DND-41 (cell line): Measurements from ENCODE around the gene METAP1D.

Experiments
- ATAC-seq: fragments of 200-7000 bp; cut with Tn5 transposase; 3 replicates; pipeline ENCODE4 v1.9.1; 2021; ENCODE audit warnings: low read depth; ENCODE audit not compliant: insufficient read depth
- DNase-seq: peaks from one replicate; pipeline ENCODE4 v3.0.0-alpha.2; 2020
- H2AFZ ChIP-seq: 2 replicates; pipeline ENCODE4 v1.6.0; 2012; ENCODE audit warnings: low read depth, low read length
- H3K27ac ChIP-seq: 2 replicates; pipeline ENCODE4 v1.5.1; 2012; ENCODE audit warnings: low read length, inconsistent platforms
- H3K27me3 ChIP-seq: fragments of 200-600 bp; sonication (generic); 2 replicates; pipeline ENCODE4 v1.6.0; 2012; ENCODE audit warnings: low read length, mild to moderate bottlenecking, inconsistent platforms; ENCODE audit not compliant: insufficient read depth, poor library complexity
- H3K36me3 ChIP-seq: 2 replicates; pipeline ENCODE4 v1.5.1; 2012; ENCODE audit warnings: low read length, inconsistent platforms; ENCODE audit not compliant: insufficient read depth
- H3K4me1 ChIP-seq: 2 replicates; pipeline ENCODE4 v1.5.1; 2012; ENCODE audit warnings: mild to moderate bottlenecking, low read length; ENCODE audit not compliant: insufficient read depth
- H3K4me2 ChIP-seq: 2 replicates; pipeline ENCODE4 v1.6.0; 2012; ENCODE audit warnings: mild to moderate bottlenecking, moderate library complexity, low read length, inconsistent platforms; ENCODE audit not compliant: insufficient read depth
- H3K4me3 ChIP-seq, 2 experiments: fragments of 200-600 bp in 1 of 2; shearing (Covaris generic) in 1 of 2; 2 replicates each; pipeline ENCODE4 v1.5.1; 2012 to 2016; ENCODE audit warnings: inconsistent platforms in 2 of 2, low read length in 2 of 2, mild to moderate bottlenecking in 2 of 2, low read depth in 1 of 2, moderate library complexity in 1 of 2
- H3K79me2 ChIP-seq: 2 replicates; pipeline ENCODE4 v1.6.0; 2012; ENCODE audit warnings: low read length, inconsistent platforms; ENCODE audit not compliant: insufficient read depth
- H3K9ac ChIP-seq: 2 replicates; pipeline ENCODE4 v1.6.0; 2012; ENCODE audit warnings: low read depth, mild to moderate bottlenecking, inconsistent platforms, low read length, moderate library complexity
- H3K9me3 ChIP-seq: 2 replicates; pipeline ENCODE4 v1.5.1; 2012; ENCODE audit warnings: low read length, moderate library complexity, mild to moderate bottlenecking, inconsistent platforms; ENCODE audit not compliant: insufficient read depth, severe bottlenecking
- H4K20me1 ChIP-seq: 2 replicates; pipeline ENCODE4 v1.6.0; 2012; ENCODE audit warnings: low read length; ENCODE audit not compliant: insufficient read depth
- CTCF ChIP-seq: IDR thresholded peaks from 2 replicates; pipeline ENCODE4 v1.5.1; 2012; ENCODE audit warnings: borderline replicate concordance, low read length, moderate library complexity, mild to moderate bottlenecking; ENCODE audit not compliant: poor library complexity, severe bottlenecking; ENCODE audit errors: extremely low read depth
- EZH2 ChIP-seq: IDR thresholded peaks from 3 replicates; pipeline ENCODE4 v1.6.1; 2012; ENCODE audit warnings: borderline replicate concordance, low read depth, mild to moderate bottlenecking, moderate library complexity, low read length, inconsistent platforms; ENCODE audit not compliant: severe bottlenecking

The METAP1D gene

GRCh38 chr2:171985076-171985475 lies 14.7 kb upstream of the METAP1D start:
- DNase-seq (no peak), ATAC-seq (no peak)
- Histone ChIP-seq H3K4me1 (no peaks in the 10 kb centered on the region), H3K9me3 (no peaks in the 10 kb centered on the region), H3K79me2 (no peaks in the 10 kb centered on the region), H4K20me1 (no peaks in the 10 kb centered on the region), H3K36me3 (peaks cover 47% of the 10 kb centered on the region; the same call in 1 of the 2 replicates), H3K4me3 (no peak overlapping the region), H3K27ac (no peak overlapping the region), H3K9ac (no peak overlapping the region), H2AFZ (no peak overlapping the region), H3K27me3 (no peaks in the 10 kb centered on the region), H3K4me2 (no peak overlapping the region)
- TF ChIP-seq EZH2: no peak
- TF ChIP-seq CTCF: no peak

DNA sequence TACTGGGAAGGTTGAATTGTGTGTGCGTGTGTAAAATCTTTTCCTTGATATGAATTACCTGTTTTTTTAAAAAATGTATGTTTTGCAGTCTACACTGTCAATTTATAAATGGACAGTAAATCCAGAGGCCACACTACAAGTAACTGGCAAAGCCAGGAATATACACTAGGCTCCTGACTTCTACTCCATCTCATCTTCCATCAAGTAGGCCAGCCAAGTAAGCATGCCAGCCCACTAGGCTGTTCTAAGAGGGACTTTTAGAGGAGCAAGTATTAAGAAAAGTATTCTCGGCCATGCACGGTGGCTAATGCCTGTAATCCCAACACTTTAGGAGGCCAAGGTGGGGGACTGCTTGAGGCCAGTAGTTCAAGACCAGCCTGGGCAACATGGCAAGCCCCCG lies 13.0 kb upstream of the METAP1D start:
- Histone ChIP-seq H3K36me3 (peaks cover 34% of the 10 kb centered on the region; the same call in 1 of the 2 replicates), H2AFZ (no peak overlapping the region), H3K27me3 (no peaks in the 10 kb centered on the region), H3K4me1 (no peaks in the 10 kb centered on the region), H3K27ac (no peak overlapping the region), H3K9ac (no peak overlapping the region), H3K4me2 (no peak overlapping the region), H3K4me3 (no peak overlapping the region), H3K9me3 (no peaks in the 10 kb centered on the region), H3K79me2 (no peaks in the 10 kb centered on the region), H4K20me1 (no peaks in the 10 kb centered on the region)
- ATAC-seq (no peak), DNase-seq (no peak)
- no peak for TF ChIP-seq EZH2
- no peak for TF ChIP-seq CTCF

GRCh38 chr2:171991027-171991426 lies 8.7 kb upstream of the METAP1D start:
- TF ChIP-seq EZH2 (no peak), CTCF (no peak)
- ATAC-seq: no peak
- H3K4me2 ChIP-seq: no peak overlapping the region

GRCh38 chr2:171995586-171995985 lies 4.2 kb upstream of the METAP1D start:
- Histone ChIP-seq H3K79me2 (peaks cover under 1% of the 10 kb centered on the region; the same call in 1 of the 2 replicates), H4K20me1 (no peaks in the 10 kb centered on the region), H3K27ac (no peak overlapping the region), H3K4me3 (no peak overlapping the region), H3K27me3 (no peaks in the 10 kb centered on the region), H3K36me3 (no peaks in the 10 kb centered on the region), H3K4me1 (peaks cover 18% of the 10 kb centered on the region), H3K9ac (no peak overlapping the region), H2AFZ (no peak overlapping the region), H3K4me2 (no peak overlapping the region), H3K9me3 (no peaks in the 10 kb centered on the region)
- DNase-seq (no peak), ATAC-seq (no peak)
- TF ChIP-seq EZH2: no peak
- TF ChIP-seq CTCF: no peak

More at GRCh38 chr2:171991027-171991426, 8.7 kb upstream of the METAP1D start:
- no peaks in the 10 kb centered on the region for H3K4me1 ChIP-seq
- H3K36me3 ChIP-seq: peaks cover under 1% of the 10 kb centered on the region; the same call in 1 of the 2 replicates
- H3K4me3 ChIP-seq: no peak overlapping the region
- no peaks in the 10 kb centered on the region for H4K20me1 ChIP-seq
- no peaks in the 10 kb centered on the region for H3K27me3 ChIP-seq
- no peak overlapping the region for H2AFZ ChIP-seq
- no peak overlapping the region for H3K9ac ChIP-seq
- H3K27ac ChIP-seq: no peak overlapping the region
- DNase-seq: no peak
- H3K79me2 ChIP-seq: no peaks in the 10 kb centered on the region
- no peaks in the 10 kb centered on the region for H3K9me3 ChIP-seq
